Measurements from ENCODE around the gene TMEM270. TPM values are rescaled to one million over a fixed set of nuclear protein-coding genes. Genes with fewer than 3 reads are reported as not detected.

Gene TMEM270
- total and polyA plus RNA-seq, 5 donors from 2014 or later = 0.34 TPM; not detected in 4

GRCh38 chr7:73909996-73910395, 49.0 kb downstream of the TMEM270 start:
- H3K4me3 ChIP-seq (ENCODE audit: low read depth, low read length) = no peak overlapping the region
- no peak overlapping the region for H3K27ac Mint-ChIP-seq
- H3K27me3 Mint-ChIP-seq = no peaks in the 10 kb centered on the region
- peaks cover 0 to 2% (median 0%) of the 10 kb centered on the region in 4 donors for H3K4me1 Mint-ChIP-seq
- H3K27me3 ChIP-seq (ENCODE audit: control insufficient read depth, insufficient read depth, low read length) = no peaks in the 10 kb centered on the region
- peaks cover 0 to 2% (median 0%) of the 10 kb centered on the region in 7 donors for H3K9me3 Mint-ChIP-seq
- no peaks in the 10 kb centered on the region for H3K36me3 ChIP-seq (ENCODE audit: control insufficient read depth, insufficient read depth, low read length)
- H3K36me3 Mint-ChIP-seq = no peaks in the 10 kb centered on the region
- no peak overlapping the region for H3K27ac ChIP-seq (ENCODE audit: insufficient read depth, low read length, poor library complexity, severe bottlenecking)
- no peaks in the 10 kb centered on the region for H3K4me1 ChIP-seq (ENCODE audit: control insufficient read depth, insufficient read depth, low read length, poor library complexity, severe bottlenecking)
- no peak overlapping the region for H3K4me3 Mint-ChIP-seq
- no peak for DNase-seq
- H3K9me3 ChIP-seq (ENCODE audit: control insufficient read depth in 2 of 2, low read length in 2 of 2) = no peaks in the 10 kb centered on the region
- ATAC-seq (ENCODE audit: low read depth in 2 of 2) = no peak

GRCh38 chr7:73912223-73912622, 51.3 kb downstream of the TMEM270 start:
- H3K4me3 ChIP-seq (ENCODE audit: low read depth, low read length) = no peak overlapping the region
- H3K4me1 ChIP-seq (ENCODE audit: control insufficient read depth, insufficient read depth, low read length, poor library complexity, severe bottlenecking) = no peaks in the 10 kb centered on the region
- no peaks in the 10 kb centered on the region for H3K27me3 ChIP-seq (ENCODE audit: control insufficient read depth, insufficient read depth, low read length)
- H3K9me3 Mint-ChIP-seq = peaks cover 0 to 2% (median 0%) of the 10 kb centered on the region in 7 donors
- no peak overlapping the region for H3K4me3 Mint-ChIP-seq
- H3K36me3 ChIP-seq (ENCODE audit: control insufficient read depth, insufficient read depth, low read length) = no peaks in the 10 kb centered on the region
- no peaks in the 10 kb centered on the region for H3K36me3 Mint-ChIP-seq
- H3K27ac ChIP-seq (ENCODE audit: insufficient read depth, low read length, poor library complexity, severe bottlenecking) = no peak overlapping the region
- H3K4me1 Mint-ChIP-seq = no peaks in the 10 kb centered on the region
- no peaks in the 10 kb centered on the region for H3K9me3 ChIP-seq (ENCODE audit: control insufficient read depth in 2 of 2, low read length in 2 of 2)
- H3K27ac Mint-ChIP-seq = no peak overlapping the region
- no peak for DNase-seq
- H3K27me3 Mint-ChIP-seq = no peaks in the 10 kb centered on the region
- no peak for ATAC-seq (ENCODE audit: low read depth in 2 of 2)

Other genes with a start within 250 kb of the TMEM270 start
- gene MLXIPL, start 236.6 kb upstream of the TMEM270 start, total RNA-seq = not detected
- not detected for gene MLXIPL, start 236.6 kb upstream of the TMEM270 start, polyA plus RNA-seq
- 0.64 TPM for gene VPS37D, start 193.3 kb upstream of the TMEM270 start, total RNA-seq
- gene VPS37D, start 193.3 kb upstream of the TMEM270 start, polyA plus RNA-seq = under 1 TPM in 1 of 4 donors, not detected in 3; 0.29 TPM
- gene DNAJC30, start 177.7 kb upstream of the TMEM270 start, total RNA-seq = 10.0 TPM
- 10 to 100 TPM; 10.8 to 14.4 (median 12.8) TPM for gene DNAJC30, start 177.7 kb upstream of the TMEM270 start, polyA plus RNA-seq
- 96.3 TPM for gene BUD23, start 177.6 kb upstream of the TMEM270 start, total RNA-seq
- 100 to 1,000 TPM; 112 to 127 (median 120) TPM for gene BUD23, start 177.6 kb upstream of the TMEM270 start, polyA plus RNA-seq
- gene STX1A, start 141.5 kb upstream of the TMEM270 start, total RNA-seq = 27.3 TPM
- 1 to 10 TPM in 3 of 4 donors, under 1 TPM in 1; 0.80 to 3.1 (median 2.0) TPM for gene STX1A, start 141.5 kb upstream of the TMEM270 start, polyA plus RNA-seq
- gene ABHD11, start 122.4 kb upstream of the TMEM270 start, total RNA-seq = 19.3 TPM
- 10 to 100 TPM; 14.5 to 17.5 (median 16.3) TPM for gene ABHD11, start 122.4 kb upstream of the TMEM270 start, polyA plus RNA-seq
- not detected for gene CLDN3, start 90.9 kb upstream of the TMEM270 start, total RNA-seq
- gene CLDN3, start 90.9 kb upstream of the TMEM270 start, polyA plus RNA-seq = not detected
- gene CLDN4, start 30.2 kb upstream of the TMEM270 start, total RNA-seq = 0.79 TPM
- under 1 TPM; 0.10 to 0.63 (median 0.23) TPM for gene CLDN4, start 30.2 kb upstream of the TMEM270 start, polyA plus RNA-seq
- gene METTL27, start 18.6 kb upstream of the TMEM270 start, total RNA-seq = 2.9 TPM
- gene METTL27, start 18.6 kb upstream of the TMEM270 start, polyA plus RNA-seq = 10 to 100 TPM in 2 of 4 donors, 1 to 10 TPM in 2; 1.1 to 29.1 (median 11.9) TPM
- 0.35 TPM for gene ELN, start 167.0 kb downstream of the TMEM270 start, total RNA-seq
- not detected for gene ELN, start 167.0 kb downstream of the TMEM270 start, polyA plus RNA-seq
- 14.4 TPM for gene LIMK1, start 222.6 kb downstream of the TMEM270 start, total RNA-seq
- gene LIMK1, start 222.6 kb downstream of the TMEM270 start, polyA plus RNA-seq = 1 to 10 TPM; 1.7 to 3.1 (median 2.5) TPM